Stimulated activated naive CD4-positive, alpha-beta T cell (primary cell): ENCODE results near the gene AVEN.
"Not testable (repeated sequence)": the region's sequence is repeated elsewhere in the genome, so short reads cannot be mapped to it uniquely, and the experiment has no call there.

ENCODE experiments used
- DNase-seq, 6 experiments: peaks; one replicate each; lab custom pipeline; 2025; lab: John Stamatoyannopoulos, UW

AVEN gene, protein sequence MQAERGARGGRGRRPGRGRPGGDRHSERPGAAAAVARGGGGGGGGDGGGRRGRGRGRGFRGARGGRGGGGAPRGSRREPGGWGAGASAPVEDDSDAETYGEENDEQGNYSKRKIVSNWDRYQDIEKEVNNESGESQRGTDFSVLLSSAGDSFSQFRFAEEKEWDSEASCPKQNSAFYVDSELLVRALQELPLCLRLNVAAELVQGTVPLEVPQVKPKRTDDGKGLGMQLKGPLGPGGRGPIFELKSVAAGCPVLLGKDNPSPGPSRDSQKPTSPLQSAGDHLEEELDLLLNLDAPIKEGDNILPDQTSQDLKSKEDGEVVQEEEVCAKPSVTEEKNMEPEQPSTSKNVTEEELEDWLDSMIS

DNA sequence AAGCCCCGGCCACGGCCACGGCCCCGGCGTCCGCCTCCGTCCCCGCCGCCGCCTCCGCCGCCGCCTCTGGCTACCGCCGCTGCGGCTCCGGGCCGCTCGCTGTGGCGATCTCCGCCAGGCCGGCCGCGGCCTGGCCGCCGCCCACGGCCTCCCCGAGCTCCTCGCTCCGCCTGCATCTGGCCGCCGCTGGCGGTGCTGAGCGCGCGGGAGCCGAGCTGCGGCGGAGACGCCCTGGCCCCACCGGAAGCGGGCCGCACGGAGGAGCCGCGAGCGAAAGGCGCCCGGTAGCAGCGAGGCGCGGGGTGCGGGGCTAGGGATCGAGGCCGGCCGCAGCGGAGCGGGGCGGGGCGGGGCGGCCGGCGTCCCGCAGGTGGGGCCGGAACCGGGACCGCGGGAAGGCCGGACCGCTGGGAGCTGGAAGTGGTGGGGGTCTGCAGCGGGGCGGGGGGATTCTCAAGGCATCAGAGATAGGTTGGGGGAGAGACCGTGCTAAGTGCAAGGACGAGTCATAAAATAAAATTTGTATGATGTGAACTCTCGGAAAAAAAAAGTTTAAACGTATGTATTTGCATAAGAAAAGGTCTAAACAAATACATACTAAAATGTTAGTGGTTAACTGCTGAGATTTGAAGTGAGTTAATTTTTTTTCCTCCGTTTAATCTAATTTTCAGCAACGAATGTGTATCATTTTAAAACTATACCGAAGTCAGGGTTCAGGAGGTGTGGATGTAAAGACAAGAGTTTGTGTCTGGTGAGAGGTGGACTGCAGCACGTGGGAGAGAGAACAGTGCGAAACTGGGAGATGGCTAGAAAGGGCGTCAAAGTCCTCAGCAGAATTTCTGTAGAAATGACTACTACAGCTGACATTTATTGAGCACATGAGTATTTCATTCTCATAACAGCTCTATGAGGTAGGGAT, at the start of gene AVEN:
AVEN (minus strand) TSS at position 334 of the 919 bp plus-strand sequence; CDS start at position 176, 158 bp downstream.
- DNase-seq, result peak; percentile 21 to 72 (median 49)

GRCh38 chr15:34085746-34086145, 46.7 kb upstream of the AVEN start:
- DNase-seq, result no peak

- no peak for DNase-seq
Observed at GRCh38 chr15:34084086-34084485, 45.1 kb upstream of the AVEN start.

DNA sequence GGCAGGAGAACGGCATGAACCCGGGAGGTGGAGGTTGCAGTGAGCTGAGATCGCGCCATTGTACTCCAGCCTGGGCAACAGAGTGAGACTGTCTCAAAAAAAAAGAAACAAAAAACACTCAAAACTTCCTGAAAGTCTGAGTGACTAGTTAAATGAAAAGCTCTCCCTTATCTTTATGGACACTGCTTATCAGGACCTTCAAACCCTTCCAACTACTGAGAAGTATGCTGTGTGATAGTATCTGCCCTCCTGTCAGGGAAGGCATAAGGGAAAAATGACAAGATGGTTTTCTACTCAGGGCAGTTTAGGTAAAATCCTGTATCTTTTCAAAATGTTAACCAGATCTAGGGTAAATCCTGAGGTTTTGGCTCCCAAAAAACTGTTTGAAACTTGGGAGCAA, 40.9 kb upstream of the AVEN start:
- DNase-seq, result no peak

GRCh38 chr15:34078900-34079299, 39.9 kb upstream of the AVEN start:
- no peak for DNase-seq

DNA sequence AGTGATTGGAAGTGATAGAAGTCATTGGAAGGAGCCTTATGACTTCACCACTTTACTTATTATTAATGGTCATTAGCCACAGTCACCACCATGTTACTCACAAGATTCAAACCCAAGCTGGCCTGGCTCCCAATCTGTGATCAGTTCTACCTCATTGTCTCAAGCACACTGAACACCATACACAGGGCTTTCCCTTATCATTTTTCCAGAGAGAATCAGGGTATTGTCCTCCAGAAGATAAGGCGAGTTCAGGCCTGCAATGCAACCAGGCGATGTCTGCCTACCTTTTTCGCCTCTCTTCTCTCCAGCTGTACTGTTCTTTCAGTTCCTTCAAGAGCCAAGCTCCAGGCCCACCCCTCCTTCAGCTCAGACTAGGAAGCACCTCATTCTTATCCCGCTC, 37.8 kb upstream of the AVEN start:
- DNase-seq, result no peak

- no peak for DNase-seq
Observed at GRCh38 chr15:34070003-34070402, 31.0 kb upstream of the AVEN start.

GRCh38 chr15:34065941-34066340, 26.9 kb upstream of the AVEN start:
- DNase-seq, result no peak

DNA sequence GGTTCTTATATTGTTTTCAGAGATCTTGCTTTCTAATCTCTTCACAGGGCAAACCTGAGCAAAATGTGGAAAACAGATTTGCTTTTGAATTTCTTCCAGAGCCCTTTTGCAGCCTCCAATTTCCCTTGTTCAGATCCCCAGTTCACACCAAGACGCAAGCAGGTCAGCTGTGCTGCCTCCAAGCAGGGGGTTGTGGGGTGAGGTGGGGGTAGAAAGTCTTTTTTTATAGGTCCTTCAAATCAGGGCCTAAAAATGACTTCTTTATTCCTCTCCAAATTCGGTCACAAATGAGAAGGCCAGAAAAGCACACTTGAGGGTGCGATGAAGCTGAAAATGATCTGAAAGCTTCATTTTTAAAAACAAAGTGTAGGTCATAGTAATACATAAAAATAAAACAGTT, 26.3 kb upstream of the AVEN start:
- DNase-seq, result no peak

DNA sequence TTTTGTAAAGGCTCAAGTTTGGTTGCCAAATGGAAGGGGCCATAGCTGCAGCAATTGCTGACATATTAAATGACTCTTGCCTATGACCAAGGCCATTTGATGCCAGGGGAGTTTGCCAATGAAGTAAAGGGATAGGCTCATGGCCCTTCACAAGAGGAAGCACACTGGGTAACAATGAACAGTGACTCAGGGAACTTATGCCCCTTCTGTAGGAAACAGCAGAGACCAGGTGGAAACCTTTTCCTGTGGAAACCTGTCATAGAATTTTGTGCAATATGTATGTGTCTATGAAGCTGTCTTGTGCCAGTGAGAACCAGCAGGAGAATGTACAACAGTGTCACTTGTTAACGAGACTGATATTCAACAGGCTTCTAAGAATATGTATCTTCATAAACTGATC, 25.4 kb upstream of the AVEN start:
- DNase-seq, result no peak

GRCh38 chr15:34059946-34060345, 20.9 kb upstream of the AVEN start:
- no peak for DNase-seq

DNA sequence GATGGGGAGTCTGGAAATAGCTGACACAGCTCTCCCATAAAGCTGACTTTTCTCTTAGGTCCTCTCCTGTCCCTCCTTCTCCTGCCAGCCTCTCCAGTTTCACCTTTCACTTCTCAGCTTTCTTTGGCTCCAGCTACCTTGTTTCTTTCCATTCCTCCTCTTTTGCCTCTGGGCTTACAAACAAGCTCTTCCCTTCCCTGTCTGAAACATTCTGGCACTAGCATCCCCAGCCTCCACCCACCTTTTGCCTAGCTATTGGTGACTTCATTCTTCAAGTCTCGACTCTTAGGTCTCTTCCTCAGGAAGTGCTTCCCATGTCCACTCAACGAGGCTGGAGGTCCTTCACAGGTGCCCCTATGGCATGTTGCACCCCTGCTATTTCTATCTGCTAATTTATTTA, 20.5 kb upstream of the AVEN start:
- no peak for DNase-seq

DNA sequence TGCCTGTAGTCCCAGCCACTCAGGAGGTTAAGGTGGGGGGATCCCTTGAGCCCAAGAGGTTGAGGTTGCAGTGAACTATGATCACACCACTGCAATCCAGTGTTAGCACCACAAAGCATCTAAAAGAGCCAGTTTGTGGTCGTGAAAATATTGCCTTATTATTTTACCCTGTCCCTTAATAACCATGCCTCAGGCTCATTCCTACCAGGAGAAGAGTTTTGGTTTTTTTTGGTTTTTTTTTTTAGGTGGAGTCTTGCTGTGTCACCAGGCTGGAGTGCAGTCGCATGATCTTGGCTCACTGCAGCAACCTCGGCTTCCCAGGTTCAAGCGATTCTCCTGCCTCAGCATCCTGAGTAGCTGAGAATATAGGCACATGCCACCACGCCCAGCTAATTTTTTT, 17.9 kb upstream of the AVEN start:
- DNase-seq, result no peak

DNA sequence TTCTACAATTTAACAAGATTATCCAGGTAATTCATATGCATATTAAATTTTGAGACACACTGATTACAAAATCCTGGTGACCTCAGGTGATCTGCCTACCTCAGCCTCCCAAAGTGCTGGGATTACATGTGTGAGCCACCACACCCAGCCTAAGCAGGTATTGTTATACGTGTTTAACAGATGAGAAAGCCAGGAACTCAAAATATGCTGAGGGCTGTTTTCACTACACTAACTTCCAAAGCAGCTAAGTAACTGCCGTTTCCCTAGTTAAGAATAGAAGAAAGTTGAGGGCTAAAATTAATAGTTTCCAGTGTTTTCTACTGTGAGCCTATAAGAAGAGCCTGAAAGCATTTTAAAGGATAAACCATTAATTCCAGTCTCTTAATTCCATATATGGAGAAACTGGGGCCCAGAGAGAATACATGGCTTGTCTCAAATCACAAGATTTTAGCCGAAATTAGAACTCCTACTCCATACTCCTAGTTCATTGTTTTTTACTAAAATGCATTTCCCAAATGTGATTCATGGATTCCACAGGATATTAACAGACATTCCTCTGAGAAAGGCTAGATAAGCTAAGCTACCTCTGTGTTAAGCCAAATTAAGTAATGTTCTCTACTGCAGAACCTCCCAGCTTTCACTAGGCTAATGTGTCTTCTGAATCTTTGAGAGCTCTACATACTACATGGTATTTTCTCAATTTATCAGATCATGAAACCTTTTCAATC, 17.0 kb upstream of the AVEN start:
- no peak for DNase-seq

- no peak for DNase-seq
Observed at GRCh38 chr15:34054081-34054707, 15.2 kb upstream of the AVEN start.

- not testable (repeated sequence) for DNase-seq
Observed at GRCh38 chr15:34050385-34050784, 11.4 kb upstream of the AVEN start.

DNA sequence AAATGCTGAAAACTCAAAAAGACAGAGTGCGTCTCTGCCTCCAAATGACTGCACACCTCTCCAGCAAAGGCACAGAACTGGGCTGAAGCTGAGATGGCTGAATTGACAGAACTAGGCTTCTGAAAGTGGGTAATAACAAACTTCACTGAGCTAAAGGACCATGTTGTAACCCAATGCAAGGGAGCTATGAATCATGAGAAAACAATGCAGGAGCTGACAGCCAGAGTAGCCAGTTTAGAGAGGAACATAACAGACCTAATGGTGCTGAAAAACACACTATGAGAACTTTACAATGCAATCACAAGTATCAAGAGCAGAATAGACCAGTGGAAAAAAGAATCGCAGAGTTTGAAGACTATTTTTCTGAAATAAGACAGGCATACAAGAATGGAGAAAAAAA, 10.1 kb upstream of the AVEN start:
- DNase-seq, result no peak

DNA sequence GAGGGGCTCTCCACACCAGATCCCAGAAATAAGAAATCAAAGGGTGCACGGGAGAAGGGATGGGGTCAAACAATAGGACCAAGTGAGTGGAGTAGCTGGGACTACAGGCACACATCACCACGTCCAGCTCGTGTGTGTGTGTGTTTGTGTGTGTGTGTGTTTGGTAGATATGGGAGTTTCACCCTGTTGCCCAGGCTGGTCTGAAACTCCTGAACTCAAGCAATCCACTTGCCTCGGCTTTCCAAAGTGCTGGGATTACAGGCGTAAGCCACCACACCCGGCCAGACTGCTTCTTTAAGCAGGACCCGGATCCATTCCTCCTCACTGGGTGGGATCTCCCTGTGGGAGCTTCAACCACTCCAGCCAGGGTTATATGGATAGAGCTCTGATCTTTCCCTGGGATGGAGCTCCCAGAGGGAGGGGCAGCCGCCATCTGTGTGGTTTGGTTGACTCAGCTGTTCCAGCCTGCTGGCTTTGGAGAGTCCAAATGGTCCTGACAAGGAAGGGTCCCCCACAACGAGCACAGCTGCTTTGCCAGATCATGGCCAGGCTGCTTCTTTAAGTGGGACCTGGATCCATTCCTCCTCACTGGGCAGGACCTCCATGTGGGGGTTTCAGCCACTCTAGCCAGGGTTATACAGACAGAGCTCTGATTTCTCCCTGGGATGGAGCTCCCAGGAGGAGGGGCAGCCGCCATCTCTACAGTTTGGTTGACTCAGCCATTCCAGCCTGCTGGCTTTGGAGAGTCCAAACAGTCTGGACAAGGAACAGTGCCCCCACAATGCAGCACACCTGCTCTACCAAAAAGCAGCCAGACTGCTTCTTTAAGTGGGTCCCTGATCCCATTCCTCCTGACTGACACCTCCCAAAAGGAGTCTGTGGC, 9.1 kb upstream of the AVEN start:
- no peak for DNase-seq

GRCh38 chr15:34046471-34047145, 7.6 kb upstream of the AVEN start:
- no peak for DNase-seq

DNA sequence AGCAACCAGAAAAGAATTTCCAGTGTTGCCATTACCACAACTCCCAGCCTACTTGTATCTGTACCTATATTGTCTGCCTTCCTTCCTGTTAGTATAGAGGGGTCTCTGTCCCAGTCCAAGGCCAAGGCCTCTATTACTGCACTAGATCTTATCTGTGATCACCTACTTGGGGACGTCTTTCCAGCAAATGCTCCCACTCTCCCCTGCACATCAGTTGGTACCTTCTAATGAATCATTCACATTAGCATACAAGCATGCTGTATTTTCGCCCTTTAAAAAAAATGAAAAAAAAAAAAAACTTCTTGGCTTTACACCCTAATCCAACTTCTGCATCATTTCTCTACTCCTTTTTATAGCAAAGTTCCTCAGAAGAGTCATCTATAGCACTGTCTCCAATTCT, 4.8 kb upstream of the AVEN start:
- DNase-seq, result no peak
